Pancreas (tissue), 10 donors: ENCODE data around the gene UBN2. TPM values are rescaled to one million over a fixed set of nuclear protein-coding genes. Genes with fewer than 3 reads are reported as not detected.

Experiments
- ATAC-seq, 4 donors: fragments of 200-7000 bp; cut with Tn5 transposase; one replicate each; pipeline versions ENCODE4 v1.8.0 to v1.9.1; 2020; ENCODE audit warnings: mild to moderate bottlenecking in 4 of 4, moderate library complexity in 4 of 4
- DNase-seq, 6 donors: peaks; one replicate each; pipeline ENCODE4 v3.0.0-alpha.2; 2020
- FAIRE-seq: peaks from 2 replicates; lab custom pipeline; 2012; peaks lifted over from hg19 to GRCh38; lab: Jason Lieb, UNC
- H3K27ac ChIP-seq, 4 donors: fragments of 200-600 bp; sonication (generic); 1 replicate in 3 of 4; 2 replicates in 1 of 4; pipeline versions ENCODE4 v1.5.0 to v1.8.0; 2020
- H3K27me3 ChIP-seq, 4 donors: fragments of 200-600 bp; one replicate each; pipeline ENCODE4 v1.8.0; 2021
- H3K36me3 ChIP-seq, 3 donors: fragments of 200-600 bp; sonication (generic) in 1 of 3; one replicate each; pipeline versions ENCODE4 v1.5.0 to v1.8.0; 2020 to 2021
- H3K4me1 ChIP-seq, 3 donors: fragments of 200-600 bp; one replicate each; pipeline ENCODE4 v1.8.0; 2021
- H3K4me3 ChIP-seq, 4 donors: fragments of 200-600 bp; sonication (generic) in 2 of 4; one replicate each; pipeline versions ENCODE4 v1.5.0 to v1.8.0; 2020 to 2021
- H3K9me3 ChIP-seq, 4 donors: fragments of 200-600 bp; one replicate each; pipeline ENCODE4 v1.8.0; 2021
- CTCF ChIP-seq, 4 donors: fragments of 200-600 bp; sonication (generic) in 3 of 4; IDR thresholded peaks; one replicate each; pipeline versions ENCODE4 v1.5.0 to v1.8.0; 2021; ENCODE audit warnings: antibody characterized with exemption in 4 of 4
- WGBS, 2 donors: extraction: QIAGEN DNeasy Blood & Tissue Kit; methylation state at CpG; one replicate each; pipeline ENCODE4 v1.1.7; 2013; 5-methylcytosine and 5-hydroxymethylcytosine counted together
- intact Hi-C, 3 donors: fragments of 100-400 bp; cut with DNase I; formaldehyde crosslinking; loops; one replicate each; pipeline versions ENCODE4 v1.11.1 to v1.14.2; 2022
- polyA plus RNA-seq, 2 donors: library from polyadenylated mRNA; stranded (reverse); fragments of 200-250 nt; gene quantifications; one replicate each; pipeline ENCODE4 v1.2.3, GENCODE V29; 2013
- total RNA-seq, 6 donors: library from RNA; stranded (reverse); fragmentation: NEBNext Ultra II Directional in 4 of 6; extraction: Animal tissue kit (Norgen Biotek cat#: 25700) in 4 of 6; gene quantifications; one replicate each; pipeline versions ENCODE4 v1.2.1 to v1.2.4, GENCODE V29; 2021 to 2023
- donor health status: healthy with polysubstance abuse.
- donor health status: DM: no; HTN: no; CAD: no; lungs with moderate emphysema.
- donor health status: DM: no; HTN: no; CAD: no.
- donor health status: control.
- donor health status: control.
- donor health status: Bipolar disorder and iron deficiency.
- donor health status: DM: yes; HTN: yes; CAD: no.
- donor health status: DM: no; HTN: no; CAD: no.
- donor health status: DM: no; HTN: no; CAD: no.
- donor health status: DM: yes; HTN: yes; CAD: no.

The UBN2 gene
- total and polyA plus RNA-seq, 8 donors, result 2.9 to 20.3 (median 15.0) TPM

- peak; percentile 17 to 64 (median 51) for TF ChIP-seq CTCF (IDR thresholded peaks at IDR 0.05)
- 2% methylated on average over 66 of the region's 66 CpGs for WGBS, 2 donors
- Histone ChIP-seq H3K4me3 (peak overlapping the region; percentile 43 to 85 (median 64)), H3K27ac (peak overlapping the region; percentile 100), H3K4me1 (peaks cover 3 to 15% (median 8%) of the 10 kb centered on the region in 3 donors), H3K27me3 (no peaks in the 10 kb centered on the region), H3K36me3 (no peaks in the 10 kb centered on the region), H3K9me3 (no peaks in the 10 kb centered on the region)
- intact Hi-C loops, result no loop called here
- FAIRE-seq (peak; percentile 17), DNase-seq (peak; percentile 96 to 99 (median 98)), ATAC-seq (peak; percentile 81 to 88 (median 82))
Observed at GRCh38 chr7:139340037-139340807, 109.2 kb downstream of the UBN2 start.

- peak overlapping the region; percentile 43 to 85 (median 64) for H3K4me3 ChIP-seq
- H3K4me1 ChIP-seq, result peaks cover 3 to 15% (median 8%) of the 10 kb centered on the region in 3 donors
- H3K9me3 ChIP-seq, result no peaks in the 10 kb centered on the region
- no peak for DNase-seq
- TF ChIP-seq CTCF (IDR thresholded peaks at IDR 0.05), result no peak
- no peaks in the 10 kb centered on the region for H3K36me3 ChIP-seq
- ATAC-seq, result peak; percentile 5 to 21 (median 10)
- no peak for FAIRE-seq
- intact Hi-C loops, result no loop called here
- H3K27me3 ChIP-seq, result no peaks in the 10 kb centered on the region
- WGBS, 2 donors, result 0 to 1% methylated on average over 9 of the region's 9 CpGs
- peak overlapping the region; percentile 100 for H3K27ac ChIP-seq
Observed at GRCh38 chr7:139340808-139341057, 109.7 kb downstream of the UBN2 start.

- FAIRE-seq (no peak), ATAC-seq (peak; percentile 79 to 90 (median 84)), DNase-seq (peak; percentile 87 to 97 (median 92))
- Histone ChIP-seq H3K36me3 (peaks cover 0 to 3% (median 2%) of the 10 kb centered on the region in 3 donors), H3K4me3 (peak within 1 kb of the TSS; percentile 43 to 85 (median 64)), H3K4me1 (peaks cover 3 to 15% (median 8%) of the 10 kb centered on the region in 3 donors), H3K9me3 (no peaks in the 10 kb centered on the region), H3K27me3 (no peaks in the 10 kb centered on the region), H3K27ac (peak within 1 kb of the TSS; percentile 100)
- TF ChIP-seq CTCF (IDR thresholded peaks at IDR 0.05), result peak in 2 of 4 donors; percentile 14 to 17
- intact Hi-C loops, result no loop called here
- 0% methylated on average over 54 of the region's 54 CpGs for WGBS, 2 donors
Observed at GRCh38 chr7:139341058-139341775, 110.2 kb downstream of the UBN2 start, which contains the start of gene FMC1. FMC1 (plus strand) TSS chr7:139341337; CDS start chr7:139341385, 48 bp downstream.

- ATAC-seq (no peak), FAIRE-seq (no peak), DNase-seq (no peak)
- intact Hi-C loops, result no loop called here
- Histone ChIP-seq H3K4me1 (peaks cover 3 to 15% (median 8%) of the 10 kb centered on the region in 3 donors), H3K27ac (peak overlapping the region; percentile 100), H3K27me3 (no peaks in the 10 kb centered on the region), H3K9me3 (no peaks in the 10 kb centered on the region), H3K4me3 (peak overlapping the region; percentile 43 to 85 (median 64)), H3K36me3 (peaks cover 0 to 8% (median 7%) of the 10 kb centered on the region in 3 donors)
- WGBS, 2 donors, result 0 to 1% methylated on average over 9 of the region's 9 CpGs
- no peak for TF ChIP-seq CTCF (IDR thresholded peaks at IDR 0.05)
Observed at GRCh38 chr7:139341776-139342226, 110.8 kb downstream of the UBN2 start.
